GM12878 (cell line): Measurements from ENCODE around the gene PLPPR1. TPM values are rescaled to one million over a fixed set of nuclear protein-coding genes. Genes with fewer than 3 reads are reported as not detected.

ENCODE experiments used
- ATAC-seq: fragments of 200-7000 bp; cut with Tn5 transposase; 3 replicates; pipeline ENCODE4 v1.9.1; 2020; ENCODE audit warnings: mild to moderate bottlenecking, moderate library complexity
- BruUV-seq: library from RNA; stranded (reverse); fragments of 400-500 nt; replicated peaks from 2 replicates; lab custom pipeline; 2021; lab: Mats Ljungman, UMichigan
- CTCF ChIA-PET: fragments of 300-600 bp; sonication (Branson Sonifier 250); formaldehyde crosslinking; extraction: SDS; loops from one replicate; lab custom pipeline; 2021; ENCODE audit warnings: inconsistent platforms; lab: Yijun Ruan, JAX
- POLR2A ChIA-PET: fragments of 350-600 bp; formaldehyde crosslinking; extraction: SDS; loops from one replicate; lab custom pipeline; 2021; ENCODE audit warnings: inconsistent platforms; lab: Charles Lee
- RAD21 ChIA-PET: fragments of 300-600 bp; sonication (Branson Sonifier 250); formaldehyde crosslinking; loops from one replicate; lab custom pipeline; 2023; ENCODE audit warnings: antibody characterized with exemption; ENCODE audit not compliant: unreplicated experiment; lab: Charles Lee
- SMC1A ChIA-PET: fragments of 300-600 bp; sonication (Branson Sonifier 250); formaldehyde crosslinking; loops from one replicate; lab custom pipeline; 2023; ENCODE audit not compliant: unreplicated experiment, uncharacterized antibody; lab: Charles Lee
- DNase-seq: peaks from one replicate; pipeline ENCODE4 v3.0.0-alpha.2; 2011; ENCODE audit warnings: low read depth, low spot score
- FAIRE-seq: peaks from 3 replicates; lab custom pipeline; 2011; peaks lifted over from hg19 to GRCh38; lab: Jason Lieb, UNC
- H2AFZ ChIP-seq: 2 replicates; pipeline ENCODE4 v1.6.0; 2011; ENCODE audit warnings: low read depth, low read length, control low read depth; ENCODE audit not compliant: control insufficient read depth
- H3K27ac ChIP-seq: 2 replicates; pipeline ENCODE4 v1.5.1; 2011; ENCODE audit warnings: control low read depth; ENCODE audit not compliant: control insufficient read depth, insufficient read depth
- H3K27me3 ChIP-seq, 2 experiments: replicated peaks in 1 of 2; 2 replicates each; pipeline versions ENCODE4 v1.6.0 to v1.6.1; 2011; ENCODE audit warnings: low read length in 1 of 2; ENCODE audit not compliant: control insufficient read depth in 2 of 2, insufficient read depth in 2 of 2
- H3K36me3 ChIP-seq, 2 experiments: 2 replicates each; pipeline ENCODE4 v1.5.1; 2011; ENCODE audit warnings: low read length in 1 of 2; ENCODE audit not compliant: control insufficient read depth in 2 of 2, insufficient read depth in 2 of 2
- H3K4me1 ChIP-seq: 2 replicates; pipeline ENCODE4 v1.6.1; 2011; ENCODE audit warnings: mild to moderate bottlenecking, low read length, moderate library complexity, mixed read lengths; ENCODE audit not compliant: control insufficient read depth, insufficient read depth
- H3K4me2 ChIP-seq: 2 replicates; pipeline ENCODE4 v1.6.0; 2011; ENCODE audit warnings: control low read depth; ENCODE audit not compliant: control insufficient read depth, insufficient read depth
- H3K4me3 ChIP-seq: fragments of 200-600 bp; sonication (generic); 2 replicates; pipeline ENCODE4 v1.5.1; 2016
- H3K79me2 ChIP-seq: 2 replicates; pipeline ENCODE4 v1.6.0; 2011; ENCODE audit warnings: low read length; ENCODE audit not compliant: control insufficient read depth, insufficient read depth
- H3K9ac ChIP-seq: 2 replicates; pipeline ENCODE4 v1.8.0; 2011; ENCODE audit warnings: low read length, control low read depth, mixed read lengths; ENCODE audit not compliant: control insufficient read depth, insufficient read depth
- H3K9me3 ChIP-seq: replicated peaks from 3 replicates; pipeline ENCODE4 v1.5.1; 2011; ENCODE audit warnings: mild to moderate bottlenecking, low read length; ENCODE audit not compliant: control insufficient read depth, insufficient read depth
- H4K20me1 ChIP-seq: 2 replicates; pipeline ENCODE4 v1.6.0; 2011; ENCODE audit not compliant: control insufficient read depth, insufficient read depth
- BMI1 ChIP-seq: fragments of 450-650 bp; IDR thresholded peaks from 2 replicates; pipeline ENCODE4 v1.6.1; 2016; ENCODE audit warnings: mild to moderate bottlenecking, moderate library complexity, borderline replicate concordance
- BRCA1 ChIP-seq: IDR thresholded peaks from 2 replicates; pipeline ENCODE4 v1.6.1; 2011; ENCODE audit warnings: low read depth, low read length, improper control_type of control experiment
- DPF2 ChIP-seq: fragments of 450-650 bp; IDR thresholded peaks from 2 replicates; pipeline ENCODE4 v1.6.1; 2017; ENCODE audit warnings: mild to moderate bottlenecking
- KAT2A ChIP-seq: conservative IDR thresholded peaks from 2 replicates; pipeline ENCODE4 v1.6.1; 2011; ENCODE audit warnings: low read depth, low read length; ENCODE audit not compliant: control insufficient read depth
- SMAD5 ChIP-seq: IDR thresholded peaks from 2 replicates; pipeline ENCODE4 v1.6.1; 2016; ENCODE audit warnings: antibody characterized with exemption, low read depth
- SMARCA5 ChIP-seq: fragments of 450-650 bp; IDR thresholded peaks from 2 replicates; pipeline ENCODE4 v1.6.1; 2017; ENCODE audit warnings: mild to moderate bottlenecking
- STAT3 ChIP-seq: IDR thresholded peaks from 2 replicates; pipeline ENCODE4 v1.6.1; 2011; ENCODE audit warnings: low read depth, low read length, improper control_type of control experiment
- YBX1 ChIP-seq: fragments of 450-650 bp; IDR thresholded peaks from 2 replicates; pipeline ENCODE4 v1.6.1; 2016; ENCODE audit warnings: antibody characterized with exemption
- ZNF384 ChIP-seq: IDR thresholded peaks from 2 replicates; pipeline ENCODE4 v1.6.1; 2012; ENCODE audit warnings: low read depth, mild to moderate bottlenecking, low read length, improper control_type of control experiment, borderline replicate concordance
- ZNF622 ChIP-seq: fragments of 450-650 bp; IDR thresholded peaks from 2 replicates; pipeline ENCODE4 v1.6.1; 2017; ENCODE audit warnings: mild to moderate bottlenecking, inconsistent platforms
- WGBS: methylation state at CpG from one replicate; pipeline ENCODE4 v1.1.6; 2016; ENCODE audit warnings: low lambda C conversion rate; ENCODE audit not compliant: insufficient replicate concordance, insufficient coverage; ENCODE audit errors: missing lambda C conversion rate; 5-methylcytosine and 5-hydroxymethylcytosine counted together
- in situ Hi-C: fragments of 300-500 bp; cut with MboI; formaldehyde crosslinking; loops from 9 replicates; pipeline ENCODE4 v1.14.3; 2018; ENCODE audit warnings: mixed read lengths
- intact Hi-C: fragments of 100-400 bp; cut with micrococcal nuclease; formaldehyde crosslinking; loops from one replicate; pipeline ENCODE4 v1.14.2; 2022; ENCODE audit not compliant: unreplicated experiment
- polyA plus RNA-seq, 11 experiments: library from polyadenylated mRNA; depleted of rRNA in 4 of 11; unstranded in 6 of 11; stranded (reverse) in 5 of 11; fragments of >200 nt; fragmentation: Nextera tagmentation in 4 of 11; fragmentation: Illumina TruSeq in 1 of 11; extraction: Ambion mirVana in 4 of 11; extraction: Trizol in 1 of 11; gene quantifications; 1 replicate in 1 of 11; 2 replicates in 10 of 11; pipeline versions ENCODE4 v1.2.1 to v1.2.3, GENCODE V29; 2011 to 2016; ENCODE audit warnings: inconsistent platforms in 2 of 11, missing spikeins in 2 of 11, low read depth in 1 of 11
- total RNA-seq, 4 experiments: library from RNA; depleted of rRNA in 3 of 4; stranded (reverse); fragments of >200 nt in 3 of 4; fragmentation: Illumina TruSeq in 1 of 4; extraction: Trizol in 1 of 4; gene quantifications; 2 replicates each; pipeline versions ENCODE4 v1.2.1 to v1.2.3, GENCODE V29; 2013 to 2021
- TF ChIP-seq, protein P1 (sequence below): fragments of 450-650 bp; formaldehyde crosslinking; IDR thresholded peaks from 2 replicates; pipeline ENCODE4 v1.4.0; 2020; ENCODE audit warnings: mild to moderate bottlenecking, moderate library complexity
- TF ChIP-seq, protein P2 (sequence below): fragments of 450-650 bp; formaldehyde crosslinking; IDR thresholded peaks from 2 replicates; pipeline ENCODE4 v1.5.0; 2022; ENCODE audit warnings: mild to moderate bottlenecking, missing genetic modification characterization

The PLPPR1 gene
- total and polyA plus RNA-seq, 10 of the 15 experiments (the other 5 are each of a cell fraction or from before 2014, with no cell fraction given), result 0.69 TPM; not detected in 9

DNA sequence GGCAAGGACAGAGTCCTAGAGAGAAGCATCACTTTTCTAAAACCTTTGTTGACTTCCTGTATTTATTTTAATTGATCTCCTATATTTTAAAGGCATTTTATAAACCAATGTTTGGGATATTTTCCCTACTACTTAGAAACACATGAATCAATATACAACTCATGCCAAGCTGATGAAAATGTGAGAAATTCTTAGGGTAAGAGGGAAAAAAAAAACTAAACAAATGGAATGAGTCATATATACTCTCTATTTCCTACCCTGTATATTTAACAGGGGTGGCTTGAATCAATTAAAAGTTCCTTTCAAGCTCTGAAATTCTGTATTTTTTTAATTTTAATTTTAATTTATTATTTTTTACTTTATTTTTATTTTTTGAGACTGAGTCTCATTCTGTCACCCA lies 336.7 kb downstream of the PLPPR1 start (continued):
- no peak for TF ChIP-seq BMI1

DNA sequence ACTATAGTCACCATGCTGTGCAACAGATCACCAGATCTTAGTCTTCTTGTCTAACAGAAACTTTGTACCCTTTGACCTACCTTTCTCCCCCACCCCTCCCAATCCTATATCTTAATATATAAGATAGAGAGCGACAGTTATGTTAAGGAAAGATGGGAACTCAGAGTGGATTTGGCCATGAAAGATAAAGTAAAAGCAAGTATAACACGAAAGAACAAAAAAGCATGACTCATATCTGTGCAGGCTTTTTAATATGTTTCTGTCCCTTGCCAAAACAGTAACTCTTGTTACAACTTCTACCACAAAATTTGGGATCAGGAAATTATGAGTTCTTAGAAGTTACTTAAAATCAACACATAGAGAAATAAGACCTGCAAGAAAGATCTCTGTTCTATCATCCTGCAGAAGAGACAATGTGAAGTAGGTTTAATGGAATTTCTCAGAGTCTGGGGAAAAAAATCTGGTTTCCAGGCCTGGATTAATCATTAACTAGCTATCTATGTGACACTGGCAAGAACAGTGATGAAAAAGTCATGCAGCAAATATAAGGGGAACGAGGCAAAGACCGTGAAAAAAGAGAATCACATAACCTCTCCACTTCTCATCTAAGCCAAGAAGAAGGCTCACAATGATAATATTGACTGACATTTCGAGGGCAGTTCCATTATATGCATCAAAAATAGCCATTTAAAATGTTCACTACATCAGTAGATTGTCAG lies 337.7 kb downstream of the PLPPR1 start:
- RAD21 ChIA-PET, result interaction anchor here (0.9 to 1.4 kb wide), 2 partner anchors 13 to 54 kb away, joined by 3 to 4 read pairs; no protein-coding TSS in a partner anchor

More for the DNA sequence above, 337.7 kb downstream of the PLPPR1 start:
- ChIA-PET POLR2A (no interaction called here), CTCF (interaction anchor here (0.7 kb wide), 1 partner anchor 17 kb away, joined by 3 read pairs; no protein-coding TSS in a partner anchor), SMC1A (no interaction called here)
- H3K9me3 ChIP-seq, result no peaks in the 10 kb centered on the region
- H3K9ac ChIP-seq, result no peak overlapping the region
- FAIRE-seq (no peak), DNase-seq (no peak), ATAC-seq (no peak)
- no peak overlapping the region for H2AFZ ChIP-seq
- H3K4me3 ChIP-seq, result no peak overlapping the region
- no peaks in the 10 kb centered on the region for H4K20me1 ChIP-seq
- H3K4me2 ChIP-seq, result no peak overlapping the region
- no peaks in the 10 kb centered on the region for H3K4me1 ChIP-seq
- no peaks in the 10 kb centered on the region for H3K36me3 ChIP-seq
- no peak overlapping the region for H3K27ac ChIP-seq
- no TSS peak for BruUV-seq
- WGBS, result 23% methylated on average over 5 of the region's 5 CpGs
- intact Hi-C loops (no loop called here), in situ Hi-C loops (no loop called here)
- no peak for TF ChIP-seq SMARCA5
- no peak for TF ChIP-seq KAT2A
- no peak for TF ChIP-seq ZNF384
- TF ChIP-seq ZNF622, result no peak
- TF ChIP-seq, protein P1, sequence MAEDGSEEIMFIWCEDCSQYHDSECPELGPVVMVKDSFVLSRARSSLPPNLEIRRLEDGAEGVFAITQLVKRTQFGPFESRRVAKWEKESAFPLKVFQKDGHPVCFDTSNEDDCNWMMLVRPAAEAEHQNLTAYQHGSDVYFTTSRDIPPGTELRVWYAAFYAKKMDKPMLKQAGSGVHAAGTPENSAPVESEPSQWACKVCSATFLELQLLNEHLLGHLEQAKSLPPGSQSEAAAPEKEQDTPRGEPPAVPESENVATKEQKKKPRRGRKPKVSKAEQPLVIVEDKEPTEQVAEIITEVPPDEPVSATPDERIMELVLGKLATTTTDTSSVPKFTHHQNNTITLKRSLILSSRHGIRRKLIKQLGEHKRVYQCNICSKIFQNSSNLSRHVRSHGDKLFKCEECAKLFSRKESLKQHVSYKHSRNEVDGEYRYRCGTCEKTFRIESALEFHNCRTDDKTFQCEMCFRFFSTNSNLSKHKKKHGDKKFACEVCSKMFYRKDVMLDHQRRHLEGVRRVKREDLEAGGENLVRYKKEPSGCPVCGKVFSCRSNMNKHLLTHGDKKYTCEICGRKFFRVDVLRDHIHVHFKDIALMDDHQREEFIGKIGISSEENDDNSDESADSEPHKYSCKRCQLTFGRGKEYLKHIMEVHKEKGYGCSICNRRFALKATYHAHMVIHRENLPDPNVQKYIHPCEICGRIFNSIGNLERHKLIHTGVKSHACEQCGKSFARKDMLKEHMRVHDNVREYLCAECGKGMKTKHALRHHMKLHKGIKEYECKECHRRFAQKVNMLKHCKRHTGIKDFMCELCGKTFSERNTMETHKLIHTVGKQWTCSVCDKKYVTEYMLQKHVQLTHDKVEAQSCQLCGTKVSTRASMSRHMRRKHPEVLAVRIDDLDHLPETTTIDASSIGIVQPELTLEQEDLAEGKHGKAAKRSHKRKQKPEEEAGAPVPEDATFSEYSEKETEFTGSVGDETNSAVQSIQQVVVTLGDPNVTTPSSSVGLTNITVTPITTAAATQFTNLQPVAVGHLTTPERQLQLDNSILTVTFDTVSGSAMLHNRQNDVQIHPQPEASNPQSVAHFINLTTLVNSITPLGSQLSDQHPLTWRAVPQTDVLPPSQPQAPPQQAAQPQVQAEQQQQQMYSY (CRISPR knock-in tag), result no peak
- TF ChIP-seq DPF2, result no peak
- no peak for TF ChIP-seq BRCA1
- TF ChIP-seq, protein P2, sequence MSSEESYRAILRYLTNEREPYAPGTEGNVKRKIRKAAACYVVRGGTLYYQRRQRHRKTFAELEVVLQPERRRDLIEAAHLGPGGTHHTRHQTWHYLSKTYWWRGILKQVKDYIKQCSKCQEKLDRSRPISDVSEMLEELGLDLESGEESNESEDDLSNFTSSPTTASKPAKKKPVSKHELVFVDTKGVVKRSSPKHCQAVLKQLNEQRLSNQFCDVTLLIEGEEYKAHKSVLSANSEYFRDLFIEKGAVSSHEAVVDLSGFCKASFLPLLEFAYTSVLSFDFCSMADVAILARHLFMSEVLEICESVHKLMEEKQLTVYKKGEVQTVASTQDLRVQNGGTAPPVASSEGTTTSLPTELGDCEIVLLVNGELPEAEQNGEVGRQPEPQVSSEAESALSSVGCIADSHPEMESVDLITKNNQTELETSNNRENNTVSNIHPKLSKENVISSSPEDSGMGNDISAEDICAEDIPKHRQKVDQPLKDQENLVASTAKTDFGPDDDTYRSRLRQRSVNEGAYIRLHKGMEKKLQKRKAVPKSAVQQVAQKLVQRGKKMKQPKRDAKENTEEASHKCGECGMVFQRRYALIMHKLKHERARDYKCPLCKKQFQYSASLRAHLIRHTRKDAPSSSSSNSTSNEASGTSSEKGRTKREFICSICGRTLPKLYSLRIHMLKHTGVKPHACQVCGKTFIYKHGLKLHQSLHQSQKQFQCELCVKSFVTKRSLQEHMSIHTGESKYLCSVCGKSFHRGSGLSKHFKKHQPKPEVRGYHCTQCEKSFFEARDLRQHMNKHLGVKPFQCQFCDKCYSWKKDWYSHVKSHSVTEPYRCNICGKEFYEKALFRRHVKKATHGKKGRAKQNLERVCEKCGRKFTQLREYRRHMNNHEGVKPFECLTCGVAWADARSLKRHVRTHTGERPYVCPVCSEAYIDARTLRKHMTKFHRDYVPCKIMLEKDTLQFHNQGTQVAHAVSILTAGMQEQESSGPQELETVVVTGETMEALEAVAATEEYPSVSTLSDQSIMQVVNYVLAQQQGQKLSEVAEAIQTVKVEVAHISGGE, result no peak
- no peak for TF ChIP-seq YBX1
- no peak for TF ChIP-seq SMAD5
- no peak for TF ChIP-seq STAT3
- TF ChIP-seq, all 136 proteins: peak for 0
- no peaks in the 10 kb centered on the region; a peak in 1 of 4 replicates for H3K27me3 ChIP-seq
- no peaks in the 10 kb centered on the region for H3K79me2 ChIP-seq
